Neural crest cell (in vitro differentiated cells): ENCODE data around the gene CTCF. TPM values are rescaled to one million over a fixed set of nuclear protein-coding genes. Genes with fewer than 3 reads are reported as not detected.
A peak's percentile ranks its signal among the peaks of the same experiment; 100 is the strongest.

Source experiments
- DNase-seq: peaks from one replicate; pipeline ENCODE4 v3.0.0; 2021; ENCODE audit warnings: low read depth, mixed read lengths, low spot score
- H3K27ac Mint-ChIP-seq: one replicate; pipeline ENCODE4 v1.8.0; 2021; ENCODE audit warnings: mild to moderate bottlenecking, mixed read lengths; ENCODE audit not compliant: unreplicated experiment
- H3K27me3 Mint-ChIP-seq: 2 replicates; pipeline ENCODE4 v1.8.0; 2021; ENCODE audit warnings: low read depth, mild to moderate bottlenecking, mixed read lengths
- H3K36me3 Mint-ChIP-seq: 2 replicates; pipeline ENCODE4 v1.8.0; 2021; ENCODE audit warnings: low read depth, mild to moderate bottlenecking, mixed read lengths
- H3K4me1 Mint-ChIP-seq: 2 replicates; pipeline ENCODE4 v1.8.0; 2021; ENCODE audit warnings: mixed read lengths
- H3K4me3 Mint-ChIP-seq: one replicate; pipeline ENCODE4 v1.8.0; 2021; ENCODE audit warnings: mild to moderate bottlenecking, mixed read lengths
- H3K9me3 Mint-ChIP-seq: 2 replicates; pipeline ENCODE4 v1.8.0; 2021; ENCODE audit warnings: mixed read lengths
- total RNA-seq: library from RNA; stranded (reverse); gene quantifications from 2 replicates; pipeline ENCODE4 v1.2.1, GENCODE V29; 2021
- TF ChIP-seq, protein P1 (sequence below): fragments of 200-600 bp; sonication (generic); conservative IDR thresholded peaks from 2 replicates; pipeline ENCODE4 v1.5.0; 2021; ENCODE audit warnings: antibody characterized with exemption, mild to moderate bottlenecking

The CTCF gene
- total RNA-seq, 1 donor from 2014 or later = 78.8 TPM

- TF ChIP-seq, protein P1, sequence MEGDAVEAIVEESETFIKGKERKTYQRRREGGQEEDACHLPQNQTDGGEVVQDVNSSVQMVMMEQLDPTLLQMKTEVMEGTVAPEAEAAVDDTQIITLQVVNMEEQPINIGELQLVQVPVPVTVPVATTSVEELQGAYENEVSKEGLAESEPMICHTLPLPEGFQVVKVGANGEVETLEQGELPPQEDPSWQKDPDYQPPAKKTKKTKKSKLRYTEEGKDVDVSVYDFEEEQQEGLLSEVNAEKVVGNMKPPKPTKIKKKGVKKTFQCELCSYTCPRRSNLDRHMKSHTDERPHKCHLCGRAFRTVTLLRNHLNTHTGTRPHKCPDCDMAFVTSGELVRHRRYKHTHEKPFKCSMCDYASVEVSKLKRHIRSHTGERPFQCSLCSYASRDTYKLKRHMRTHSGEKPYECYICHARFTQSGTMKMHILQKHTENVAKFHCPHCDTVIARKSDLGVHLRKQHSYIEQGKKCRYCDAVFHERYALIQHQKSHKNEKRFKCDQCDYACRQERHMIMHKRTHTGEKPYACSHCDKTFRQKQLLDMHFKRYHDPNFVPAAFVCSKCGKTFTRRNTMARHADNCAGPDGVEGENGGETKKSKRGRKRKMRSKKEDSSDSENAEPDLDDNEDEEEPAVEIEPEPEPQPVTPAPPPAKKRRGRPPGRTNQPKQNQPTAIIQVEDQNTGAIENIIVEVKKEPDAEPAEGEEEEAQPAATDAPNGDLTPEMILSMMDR = peak; percentile 83
- H3K36me3 Mint-ChIP-seq = peaks cover 3% of the 10 kb centered on the region
- peak overlapping the region; percentile 6 for H3K27ac Mint-ChIP-seq
- peak overlapping the region; percentile 78 for H3K4me3 Mint-ChIP-seq
- no peaks in the 10 kb centered on the region for H3K27me3 Mint-ChIP-seq
- H3K4me1 Mint-ChIP-seq = peaks cover 24% of the 10 kb centered on the region
- peak; percentile 76 for DNase-seq
- H3K9me3 Mint-ChIP-seq = no peaks in the 10 kb centered on the region
Measured at GRCh38 chr16:67667817-67668494, 105.6 kb downstream of the CTCF start.

GRCh38 chr16:67668495-67669157 is 106.3 kb downstream of the CTCF start:
- no peak overlapping the region for H3K27ac Mint-ChIP-seq
- peak overlapping the region; percentile 68 for H3K4me3 Mint-ChIP-seq

GRCh38 chr16:67669499-67670101 is 107.3 kb downstream of the CTCF start:
- Mint-ChIP-seq H3K27ac (peak overlapping the region; percentile 5), H3K9me3 (no peaks in the 10 kb centered on the region), H3K27me3 (no peaks in the 10 kb centered on the region), H3K4me3 (peak overlapping the region; percentile 68), H3K36me3 (no peaks in the 10 kb centered on the region), H3K4me1 (peaks cover 17% of the 10 kb centered on the region)
- DNase-seq = no peak
- TF ChIP-seq, protein P1 = no peak

More at GRCh38 chr16:67668495-67669157, 106.3 kb downstream of the CTCF start:
- DNase-seq = no peak
- no peaks in the 10 kb centered on the region for H3K27me3 Mint-ChIP-seq
- TF ChIP-seq, protein P1 = no peak
- peaks cover 24% of the 10 kb centered on the region for H3K4me1 Mint-ChIP-seq
- H3K36me3 Mint-ChIP-seq = peaks cover 3% of the 10 kb centered on the region
- no peaks in the 10 kb centered on the region for H3K9me3 Mint-ChIP-seq

GRCh38 chr16:67672306-67672705 is 110.0 kb downstream of the CTCF start:
- Mint-ChIP-seq H3K4me1 (peaks cover 4% of the 10 kb centered on the region), H3K9me3 (no peaks in the 10 kb centered on the region), H3K4me3 (peak overlapping the region; percentile 6), H3K27me3 (no peaks in the 10 kb centered on the region), H3K36me3 (no peaks in the 10 kb centered on the region), H3K27ac (no peak overlapping the region)
- TF ChIP-seq, protein P1 = no peak
- no peak for DNase-seq

- Mint-ChIP-seq H3K4me3 (peak overlapping the region; percentile 6), H3K9me3 (no peaks in the 10 kb centered on the region), H3K4me1 (peaks cover under 1% of the 10 kb centered on the region), H3K27me3 (no peaks in the 10 kb centered on the region), H3K36me3 (no peaks in the 10 kb centered on the region), H3K27ac (no peak overlapping the region)
- DNase-seq = peak; percentile 47
- TF ChIP-seq, protein P1 = peak; percentile 68
Measured at GRCh38 chr16:67672739-67673662, 110.7 kb downstream of the CTCF start.
